ENCODE measurements around the gene KCNMB2.
A peak's percentile ranks its signal among the peaks of the same experiment; 100 is the strongest.

The KCNMB2 gene

GRCh38 chr3:178833695-178834094 is 297.5 kb downstream of the KCNMB2 start:
- H3K27me3 ChIP-seq (ENCODE audit: control insufficient read depth, insufficient read depth, low read length), result no peaks in the 10 kb centered on the region
- no peaks in the 10 kb centered on the region for H3K36me3 ChIP-seq (ENCODE audit: control insufficient read depth, insufficient read depth, low read length)
- H3K4me3 ChIP-seq (ENCODE audit: low read length), result no peak overlapping the region
- H3K4me1 ChIP-seq (ENCODE audit: control insufficient read depth, insufficient read depth, low read length), result no peaks in the 10 kb centered on the region
- H3K9ac ChIP-seq (ENCODE audit: low read length), result no peak overlapping the region
- no peak overlapping the region for H3K27ac ChIP-seq (ENCODE audit: low read depth, low read length)

GRCh38 chr3:178835033-178835432 is 298.8 kb downstream of the KCNMB2 start:
- Histone ChIP-seq H3K27me3 (ENCODE audit: control insufficient read depth, insufficient read depth, low read length) (no peaks in the 10 kb centered on the region), H3K36me3 (ENCODE audit: control insufficient read depth, insufficient read depth, low read length) (no peaks in the 10 kb centered on the region), H3K4me1 (ENCODE audit: control insufficient read depth, insufficient read depth, low read length) (no peaks in the 10 kb centered on the region), H3K9ac (ENCODE audit: low read length) (no peak overlapping the region), H3K27ac (ENCODE audit: low read depth, low read length) (no peak overlapping the region), H3K4me3 (ENCODE audit: low read length) (no peak overlapping the region)

GRCh38 chr3:178837512-178837911 is 301.3 kb downstream of the KCNMB2 start:
- H3K36me3 ChIP-seq (ENCODE audit: control insufficient read depth, insufficient read depth, low read length), result no peaks in the 10 kb centered on the region
- H3K27me3 ChIP-seq (ENCODE audit: control insufficient read depth, insufficient read depth, low read length), result no peaks in the 10 kb centered on the region
- H3K9ac ChIP-seq (ENCODE audit: low read length), result no peak overlapping the region
- H3K27ac ChIP-seq (ENCODE audit: low read depth, low read length), result no peak overlapping the region
- no peaks in the 10 kb centered on the region for H3K4me1 ChIP-seq (ENCODE audit: control insufficient read depth, insufficient read depth, low read length)
- no peak overlapping the region for H3K4me3 ChIP-seq (ENCODE audit: low read length)

- H3K27me3 ChIP-seq (ENCODE audit: control insufficient read depth, insufficient read depth, low read length), result no peaks in the 10 kb centered on the region
- H3K27ac ChIP-seq (ENCODE audit: low read depth, low read length), result no peak overlapping the region
- H3K36me3 ChIP-seq (ENCODE audit: control insufficient read depth, insufficient read depth, low read length), result no peaks in the 10 kb centered on the region
- H3K4me1 ChIP-seq (ENCODE audit: control insufficient read depth, insufficient read depth, low read length), result peaks cover 4% of the 10 kb centered on the region
- no peak overlapping the region for H3K9ac ChIP-seq (ENCODE audit: low read length)
- H3K4me3 ChIP-seq (ENCODE audit: low read length), result no peak overlapping the region
Measured at GRCh38 chr3:178840586-178840985, 304.4 kb downstream of the KCNMB2 start.

GRCh38 chr3:178841011-178841410 is 304.8 kb downstream of the KCNMB2 start:
- H3K36me3 ChIP-seq (ENCODE audit: control insufficient read depth, insufficient read depth, low read length), result no peaks in the 10 kb centered on the region
- H3K4me3 ChIP-seq (ENCODE audit: low read length), result no peak overlapping the region
- H3K9ac ChIP-seq (ENCODE audit: low read length), result no peak overlapping the region
- H3K4me1 ChIP-seq (ENCODE audit: control insufficient read depth, insufficient read depth, low read length), result peaks cover 4% of the 10 kb centered on the region
- no peaks in the 10 kb centered on the region for H3K27me3 ChIP-seq (ENCODE audit: control insufficient read depth, insufficient read depth, low read length)
- H3K27ac ChIP-seq (ENCODE audit: low read depth, low read length), result no peak overlapping the region

GRCh38 chr3:178844916-178845315 is 308.7 kb downstream of the KCNMB2 start:
- no peaks in the 10 kb centered on the region for H3K36me3 ChIP-seq (ENCODE audit: control insufficient read depth, insufficient read depth, low read length)
- peaks cover 16% of the 10 kb centered on the region for H3K4me1 ChIP-seq (ENCODE audit: control insufficient read depth, insufficient read depth, low read length)
- no peak overlapping the region for H3K4me3 ChIP-seq (ENCODE audit: low read length)
- no peaks in the 10 kb centered on the region for H3K27me3 ChIP-seq (ENCODE audit: control insufficient read depth, insufficient read depth, low read length)
- H3K9ac ChIP-seq (ENCODE audit: low read length), result no peak overlapping the region
- H3K27ac ChIP-seq (ENCODE audit: low read depth, low read length), result no peak overlapping the region

- Histone ChIP-seq H3K36me3 (ENCODE audit: control insufficient read depth, insufficient read depth, low read length) (no peaks in the 10 kb centered on the region), H3K27me3 (ENCODE audit: control insufficient read depth, insufficient read depth, low read length) (no peaks in the 10 kb centered on the region), H3K9ac (ENCODE audit: low read length) (no peak overlapping the region), H3K4me3 (ENCODE audit: low read length) (no peak overlapping the region), H3K4me1 (ENCODE audit: control insufficient read depth, insufficient read depth, low read length) (peaks cover 16% of the 10 kb centered on the region), H3K27ac (ENCODE audit: low read depth, low read length) (peak overlapping the region; percentile 38)
Measured at GRCh38 chr3:178845420-178846118, 309.3 kb downstream of the KCNMB2 start.

- peak overlapping the region; percentile 52 for H3K27ac ChIP-seq (ENCODE audit: low read depth, low read length)
- no peak overlapping the region for H3K4me3 ChIP-seq (ENCODE audit: low read length)
- no peaks in the 10 kb centered on the region for H3K27me3 ChIP-seq (ENCODE audit: control insufficient read depth, insufficient read depth, low read length)
- no peak overlapping the region for H3K9ac ChIP-seq (ENCODE audit: low read length)
- H3K36me3 ChIP-seq (ENCODE audit: control insufficient read depth, insufficient read depth, low read length), result no peaks in the 10 kb centered on the region
- H3K4me1 ChIP-seq (ENCODE audit: control insufficient read depth, insufficient read depth, low read length), result peaks cover 16% of the 10 kb centered on the region
Measured at GRCh38 chr3:178847190-178847589, 311.0 kb downstream of the KCNMB2 start.

- Histone ChIP-seq H3K9ac (ENCODE audit: low read length) (no peak overlapping the region), H3K4me3 (ENCODE audit: low read length) (no peak overlapping the region), H3K27me3 (ENCODE audit: control insufficient read depth, insufficient read depth, low read length) (no peaks in the 10 kb centered on the region), H3K4me1 (ENCODE audit: control insufficient read depth, insufficient read depth, low read length) (peaks cover 16% of the 10 kb centered on the region), H3K36me3 (ENCODE audit: control insufficient read depth, insufficient read depth, low read length) (no peaks in the 10 kb centered on the region), H3K27ac (ENCODE audit: low read depth, low read length) (no peak overlapping the region)
Measured at GRCh38 chr3:178849199-178849910, 313.1 kb downstream of the KCNMB2 start.

- Histone ChIP-seq H3K36me3 (ENCODE audit: control insufficient read depth, insufficient read depth, low read length) (no peaks in the 10 kb centered on the region), H3K4me3 (ENCODE audit: low read length) (no peak overlapping the region), H3K27ac (ENCODE audit: low read depth, low read length) (no peak overlapping the region), H3K27me3 (ENCODE audit: control insufficient read depth, insufficient read depth, low read length) (no peaks in the 10 kb centered on the region), H3K9ac (ENCODE audit: low read length) (no peak overlapping the region), H3K4me1 (ENCODE audit: control insufficient read depth, insufficient read depth, low read length) (peaks cover 12% of the 10 kb centered on the region)
Measured at GRCh38 chr3:178850450-178851190, 314.4 kb downstream of the KCNMB2 start.

- Histone ChIP-seq H3K4me1 (ENCODE audit: control insufficient read depth, insufficient read depth, low read length) (peaks cover 12% of the 10 kb centered on the region), H3K4me3 (ENCODE audit: low read length) (no peak overlapping the region), H3K36me3 (ENCODE audit: control insufficient read depth, insufficient read depth, low read length) (no peaks in the 10 kb centered on the region), H3K27me3 (ENCODE audit: control insufficient read depth, insufficient read depth, low read length) (no peaks in the 10 kb centered on the region), H3K9ac (ENCODE audit: low read length) (no peak overlapping the region), H3K27ac (ENCODE audit: low read depth, low read length) (no peak overlapping the region)
Measured at GRCh38 chr3:178851564-178851963, 315.3 kb downstream of the KCNMB2 start.

- no peak overlapping the region for H3K9ac ChIP-seq (ENCODE audit: low read length)
- H3K36me3 ChIP-seq (ENCODE audit: control insufficient read depth, insufficient read depth, low read length), result no peaks in the 10 kb centered on the region
- H3K27ac ChIP-seq (ENCODE audit: low read depth, low read length), result no peak overlapping the region
- no peaks in the 10 kb centered on the region for H3K27me3 ChIP-seq (ENCODE audit: control insufficient read depth, insufficient read depth, low read length)
- no peak overlapping the region for H3K4me3 ChIP-seq (ENCODE audit: low read length)
- no peaks in the 10 kb centered on the region for H3K4me1 ChIP-seq (ENCODE audit: control insufficient read depth, insufficient read depth, low read length)
Measured at GRCh38 chr3:178856804-178857203, 320.6 kb downstream of the KCNMB2 start.

All from rectal smooth muscle tissue (tissue), 1 donor.